Esophagus squamous epithelium (tissue), 5 donors: ENCODE results near the gene ASTN2. TPM values are rescaled to one million over a fixed set of nuclear protein-coding genes. Genes with fewer than 3 reads are reported as not detected.

ENCODE experiments used
- DNase-seq: peaks from one replicate; lab custom pipeline; 2025; lab: John Stamatoyannopoulos, UW
- H3K27ac ChIP-seq, 4 donors: fragments of 200-600 bp; sonication (generic); one replicate each; pipeline ENCODE4 v1.5.1; 2016 to 2019; ENCODE audit warnings: mild to moderate bottlenecking in 1 of 4
- H3K27me3 ChIP-seq, 4 donors: fragments of 200-600 bp; sonication (generic); 1 replicate in 3 of 4; 2 replicates in 1 of 4; pipeline versions ENCODE4 v1.5.1 to v1.6.0; 2017 to 2021; ENCODE audit warnings: antibody characterized with exemption in 1 of 4
- H3K36me3 ChIP-seq, 3 donors: fragments of 200-600 bp; sonication (generic); one replicate each; pipeline ENCODE4 v1.5.1; 2016 to 2019
- H3K4me1 ChIP-seq, 3 donors: fragments of 200-600 bp; sonication (generic); one replicate each; pipeline ENCODE4 v1.5.1; 2017 to 2019
- H3K4me3 ChIP-seq, 4 donors: fragments of 200-600 bp; sonication (generic); 1 replicate in 3 of 4; 2 replicates in 1 of 4; pipeline ENCODE4 v1.5.1; 2016 to 2019; ENCODE audit warnings: mild to moderate bottlenecking in 2 of 4, moderate library complexity in 1 of 4
- H3K9me3 ChIP-seq, 3 donors: fragments of 200-600 bp; sonication (generic); one replicate each; pipeline ENCODE4 v1.5.1; 2016 to 2019
- CTCF ChIP-seq, 6 experiments: fragments of 450-650 bp in 4 of 6; fragments of 200-600 bp in 2 of 6; sonication (generic) in 2 of 6; IDR thresholded peaks; one replicate each; pipeline ENCODE4 v1.5.1; 2016 to 2019; ENCODE audit warnings: antibody characterized with exemption in 6 of 6, mild to moderate bottlenecking in 4 of 6, moderate library complexity in 4 of 6
- POLR2A ChIP-seq, 4 donors: fragments of 450-650 bp; IDR thresholded peaks; one replicate each; pipeline ENCODE4 v1.6.1; 2017; ENCODE audit warnings: antibody characterized with exemption in 4 of 4, mild to moderate bottlenecking in 4 of 4, moderate library complexity in 3 of 4
- WGBS, 2 donors: methylation state at CpG; one replicate each; pipeline ENCODE4 v1.1.5; 2018; 5-methylcytosine and 5-hydroxymethylcytosine counted together
- intact Hi-C: fragments of 100-400 bp; cut with DNase I; formaldehyde crosslinking; loops from one replicate; pipeline ENCODE4 v1.15.0; 2022
- total RNA-seq, 4 donors: library from RNA; depleted of rRNA; stranded (reverse); fragments of >200 nt; gene quantifications; one replicate each; pipeline ENCODE4 v1.1.0, GENCODE V29; 2016
- donor health status: DM: yes; HTN: yes; CAD: no.

ASTN2 gene
- total RNA-seq, 4 donors from 2014 or later, result 0.13 to 1.9 (median 0.27) TPM; not detected in 1

- no peaks in the 10 kb centered on the region for H3K9me3 ChIP-seq
- H3K27me3 ChIP-seq, result no peaks in the 10 kb centered on the region
- no peak for DNase-seq
- H3K27ac ChIP-seq, result no peak overlapping the region
- H3K36me3 ChIP-seq, result no peaks in the 10 kb centered on the region
- no peaks in the 10 kb centered on the region for H3K4me1 ChIP-seq
- intact Hi-C loops, result no loop called here
- no peak for TF ChIP-seq POLR2A (IDR thresholded peaks at IDR 0.05)
- no peak for TF ChIP-seq CTCF (IDR thresholded peaks at IDR 0.05)
- H3K4me3 ChIP-seq, result no peak overlapping the region
- 42 to 46% methylated on average over 2 to 3 of the region's 3 CpGs for WGBS, 2 donors
Measured at GRCh38 chr9:117315236-117315635, 99.6 kb downstream of the ASTN2 start.

GRCh38 chr9:117313989-117314388, 100.9 kb downstream of the ASTN2 start:
- no peak overlapping the region for H3K4me3 ChIP-seq
- no peaks in the 10 kb centered on the region for H3K9me3 ChIP-seq
- TF ChIP-seq CTCF (IDR thresholded peaks at IDR 0.05) (no peak), POLR2A (IDR thresholded peaks at IDR 0.05) (no peak)
- intact Hi-C loops, result no loop called here
- H3K36me3 ChIP-seq, result no peaks in the 10 kb centered on the region
- WGBS, 2 donors, result 53 to 64% methylated on average over 2 of the region's 2 CpGs
- no peak for DNase-seq
- no peak overlapping the region for H3K27ac ChIP-seq
- H3K27me3 ChIP-seq, result no peaks in the 10 kb centered on the region
- H3K4me1 ChIP-seq, result no peaks in the 10 kb centered on the region

- intact Hi-C loops, result no loop called here
- no peaks in the 10 kb centered on the region for H3K36me3 ChIP-seq
- no peak overlapping the region for H3K27ac ChIP-seq
- H3K27me3 ChIP-seq, result no peaks in the 10 kb centered on the region
- DNase-seq, result no peak
- H3K4me1 ChIP-seq, result no peaks in the 10 kb centered on the region
- no peaks in the 10 kb centered on the region for H3K9me3 ChIP-seq
- WGBS, 2 donors, result 42 to 52% methylated on average over 3 of the region's 3 CpGs
- TF ChIP-seq CTCF (IDR thresholded peaks at IDR 0.05) (no peak), POLR2A (IDR thresholded peaks at IDR 0.05) (no peak)
- no peak overlapping the region for H3K4me3 ChIP-seq
Measured at GRCh38 chr9:117307701-117308100, 107.2 kb downstream of the ASTN2 start.

- 68 to 84% methylated on average over 3 of the region's 3 CpGs for WGBS, 2 donors
Measured at GRCh38 chr9:117306032-117306431, 108.8 kb downstream of the ASTN2 start.

DNA sequence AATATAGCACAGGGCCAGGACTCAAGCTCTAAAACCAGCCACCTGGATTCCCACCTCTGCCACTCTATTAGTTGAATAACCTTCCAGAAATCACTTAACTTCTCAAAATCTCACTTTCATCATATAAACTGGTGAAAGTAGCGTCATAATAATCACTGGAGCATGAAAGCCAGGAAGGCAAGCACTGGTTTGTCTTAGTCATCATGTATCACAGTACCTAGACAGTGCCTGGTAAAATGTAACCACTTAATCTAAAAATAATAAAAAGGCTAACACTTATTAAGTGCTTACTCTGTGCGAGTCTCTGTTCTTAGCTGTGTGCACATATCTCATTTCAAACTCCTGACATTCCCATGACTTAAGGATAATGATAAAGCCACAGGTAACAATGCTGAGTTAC, 109.4 kb downstream of the ASTN2 start:
- no peaks in the 10 kb centered on the region for H3K27me3 ChIP-seq
- no peak for TF ChIP-seq POLR2A (IDR thresholded peaks at IDR 0.05)
- no peak for TF ChIP-seq CTCF (IDR thresholded peaks at IDR 0.05)
- H3K36me3 ChIP-seq, result no peaks in the 10 kb centered on the region
- DNase-seq, result no peak
- WGBS, 2 donors, result 48 to 63% methylated on average over 2 of the region's 2 CpGs
- H3K4me3 ChIP-seq, result no peak overlapping the region
- intact Hi-C loops, result no loop called here
- H3K27ac ChIP-seq, result no peak overlapping the region
- no peaks in the 10 kb centered on the region for H3K4me1 ChIP-seq
- no peaks in the 10 kb centered on the region for H3K9me3 ChIP-seq

More at GRCh38 chr9:117306032-117306431, 108.8 kb downstream of the ASTN2 start:
- TF ChIP-seq POLR2A (IDR thresholded peaks at IDR 0.05) (no peak), CTCF (IDR thresholded peaks at IDR 0.05) (no peak)
- no peak overlapping the region for H3K4me3 ChIP-seq
- H3K9me3 ChIP-seq, result no peaks in the 10 kb centered on the region
- H3K36me3 ChIP-seq, result no peaks in the 10 kb centered on the region
- intact Hi-C loops, result no loop called here
- no peak for DNase-seq
- no peak overlapping the region for H3K27ac ChIP-seq
- no peaks in the 10 kb centered on the region for H3K4me1 ChIP-seq
- H3K27me3 ChIP-seq, result no peaks in the 10 kb centered on the region
